SK-N-SH (cell line): Measurements from ENCODE around the gene COL9A3. TPM values are rescaled to one million over a fixed set of nuclear protein-coding genes. Genes with fewer than 3 reads are reported as not detected.

Experiments used
- CTCF ChIA-PET: fragments of 300-600, 350-600 bp; formaldehyde crosslinking; extraction: SDS; loops from one replicate; lab custom pipeline; 2021; lab: Yijun Ruan, JAX
- POLR2A ChIA-PET: fragments of 350-600 bp; sonication (Branson Sonifier 250); formaldehyde crosslinking; extraction: SDS; loops from one replicate; lab custom pipeline; 2020; ENCODE audit warnings: antibody characterized with exemption, inconsistent platforms; lab: Yijun Ruan, JAX
- DNase-seq: peaks from one replicate; pipeline ENCODE4 v3.0.0; 2012
- H2AFZ ChIP-seq: fragments of 200-600 bp; sonication (generic); 2 replicates; pipeline ENCODE4 v1.8.1; 2016; ENCODE audit warnings: antibody characterized with exemption, mild to moderate bottlenecking, low read depth
- H3F3A ChIP-seq: fragments of 200-600 bp; sonication (generic); replicated peaks from 2 replicates; pipeline ENCODE3; 2016; ENCODE audit warnings: antibody characterized with exemption, mild to moderate bottlenecking; ENCODE audit not compliant: insufficient read depth
- H3K27ac ChIP-seq, 2 experiments: fragments of 200-500 bp in 1 of 2; fragments of 200-600 bp in 1 of 2; sonication (Bioruptor generic) in 1 of 2; sonication (generic), shearing (Covaris generic) in 1 of 2; 2 replicates each; pipeline versions ENCODE4 v1.5.1 to v1.6.1; 2014 to 2016; ENCODE audit warnings: low read depth in 2 of 2, inconsistent platforms in 1 of 2, low read length in 1 of 2, mild to moderate bottlenecking in 1 of 2, mixed read lengths in 1 of 2
- H3K27me3 ChIP-seq: fragments of 200-600 bp; sonication (generic), shearing (Covaris generic); 2 replicates; pipeline ENCODE4 v1.6.1; 2016; ENCODE audit warnings: mixed run types; ENCODE audit not compliant: insufficient read depth
- H3K36me3 ChIP-seq, 2 experiments: fragments of 200-500 bp in 1 of 2; fragments of 200-600 bp in 1 of 2; sonication (Bioruptor generic) in 1 of 2; sonication (generic) in 1 of 2; replicated peaks in 1 of 2; 2 replicates each; pipeline versions ENCODE3 to v1.5.1; 2014 to 2016; ENCODE audit warnings: low read length in 1 of 2, mild to moderate bottlenecking in 1 of 2; ENCODE audit not compliant: insufficient read depth in 2 of 2, control insufficient read depth in 1 of 2
- H3K4me1 ChIP-seq, 2 experiments: fragments of 200-500 bp in 1 of 2; fragments of 200-600 bp in 1 of 2; sonication (Bioruptor generic) in 1 of 2; sonication (generic), shearing (Covaris generic) in 1 of 2; 2 replicates each; pipeline versions ENCODE4 v1.5.1 to v1.6.1; 2014 to 2016; ENCODE audit warnings: low read depth in 1 of 2, low read length in 1 of 2, mixed run types in 1 of 2; ENCODE audit not compliant: insufficient read depth in 2 of 2, control insufficient read depth in 1 of 2
- H3K4me2 ChIP-seq: fragments of 200-600 bp; sonication (generic), shearing (Covaris generic); 2 replicates; pipeline ENCODE4 v1.6.1; 2017; ENCODE audit warnings: mixed run types
- H3K4me3 ChIP-seq, 2 experiments: fragments of 200-500 bp in 1 of 2; fragments of 200-600 bp in 1 of 2; sonication (Bioruptor generic) in 1 of 2; sonication (generic), shearing (Covaris generic) in 1 of 2; 2 replicates each; pipeline versions ENCODE4 v1.5.1 to v1.8.1; 2014 to 2016; ENCODE audit warnings: low read depth in 2 of 2, inconsistent platforms in 1 of 2, low read length in 1 of 2, mild to moderate bottlenecking in 1 of 2, mixed read lengths in 1 of 2, moderate library complexity in 1 of 2
- H3K79me2 ChIP-seq: fragments of 200-600 bp; sonication (generic); 2 replicates; pipeline ENCODE4 v1.8.1; 2017; ENCODE audit warnings: mild to moderate bottlenecking; ENCODE audit not compliant: insufficient read depth
- H3K9ac ChIP-seq: fragments of 200-600 bp; sonication (generic); 2 replicates; pipeline ENCODE4 v1.6.1; 2017; ENCODE audit warnings: mixed run types
- H3K9me2 ChIP-seq: fragments of 200-600 bp; sonication (generic); 2 replicates; pipeline ENCODE4 v1.6.1; 2017; ENCODE audit warnings: mixed run types
- H3K9me3 ChIP-seq: fragments of 200-600 bp; sonication (generic); 2 replicates; pipeline ENCODE4 v1.6.1; 2017; ENCODE audit warnings: mixed run types, mild to moderate bottlenecking, moderate library complexity
- H4K20me1 ChIP-seq: fragments of 200-600 bp; sonication (generic); 2 replicates; pipeline ENCODE4 v1.6.1; 2017; ENCODE audit warnings: mild to moderate bottlenecking, mixed run types; ENCODE audit not compliant: insufficient read depth
- ELF1 ChIP-seq: IDR thresholded peaks from 2 replicates; pipeline ENCODE4 v1.4.0; 2012
- JUND ChIP-seq: IDR thresholded peaks from 2 replicates; pipeline ENCODE4 v1.4.0; 2012
- NRF1 ChIP-seq: IDR thresholded peaks from 2 replicates; pipeline ENCODE4 v1.6.1; 2012; ENCODE audit warnings: low read depth, mild to moderate bottlenecking, low read length
- RAD21 ChIP-seq: IDR thresholded peaks from 2 replicates; pipeline ENCODE4 v1.6.1; 2012; ENCODE audit warnings: mild to moderate bottlenecking, low read length
- SIN3A ChIP-seq: IDR thresholded peaks from 2 replicates; pipeline ENCODE4 v1.6.1; 2012; ENCODE audit warnings: low read depth, mild to moderate bottlenecking, low read length, moderate library complexity, borderline replicate concordance
- YY1 ChIP-seq: IDR thresholded peaks from 2 replicates; pipeline ENCODE4 v1.4.0; 2012; ENCODE audit warnings: low read depth, mild to moderate bottlenecking
- WGBS: methylation state at CpG from one replicate; pipeline ENCODE4 v1.1.6; 2017; ENCODE audit warnings: low lambda C conversion rate; 5-methylcytosine and 5-hydroxymethylcytosine counted together
- polyA plus RNA-seq, 3 experiments: library from polyadenylated mRNA; depleted of rRNA; stranded (reverse); fragments of >200 nt; gene quantifications; 2 replicates each; pipeline ENCODE4 v1.2.3, GENCODE V29; 2012
- TF ChIP-seq, protein P1 (sequence below): fragments of 150-350 bp; IDR thresholded peaks from 2 replicates; pipeline ENCODE4 v1.6.1; 2017; ENCODE audit warnings: antibody characterized with exemption, low read length, low read depth, borderline replicate concordance
- TF ChIP-seq, protein P2 (sequence below): fragments of 150-350 bp; IDR thresholded peaks from 2 replicates; pipeline ENCODE4 v1.6.1; 2016; ENCODE audit warnings: mild to moderate bottlenecking, low read depth, low read length

Gene COL9A3
- polyA plus RNA-seq, 1 of the 3 experiments (the other 2 are of a cell fraction), result 2.5 TPM

DNA sequence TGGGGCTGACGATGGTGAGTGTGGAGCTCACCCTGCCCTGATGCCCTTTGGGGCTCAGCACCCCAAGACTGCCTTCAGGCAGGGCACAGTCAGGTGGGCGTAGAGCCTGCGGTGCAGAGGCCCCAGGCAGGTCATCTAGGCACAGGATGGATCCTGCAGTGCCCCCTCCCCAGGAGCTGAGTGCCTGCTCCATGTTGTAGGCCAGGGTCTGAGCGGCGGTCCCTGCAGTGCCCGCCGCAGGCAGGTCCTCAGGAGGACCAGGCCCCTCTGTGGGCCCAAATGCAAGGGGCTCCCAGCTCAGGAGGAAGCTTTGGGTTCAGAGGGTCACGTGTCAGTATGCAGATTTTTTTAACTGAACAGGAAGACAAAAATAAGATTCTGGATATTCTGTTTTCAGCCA is 17.8 kb upstream of the COL9A3 start (continued):
- TF ChIP-seq, protein P1, sequence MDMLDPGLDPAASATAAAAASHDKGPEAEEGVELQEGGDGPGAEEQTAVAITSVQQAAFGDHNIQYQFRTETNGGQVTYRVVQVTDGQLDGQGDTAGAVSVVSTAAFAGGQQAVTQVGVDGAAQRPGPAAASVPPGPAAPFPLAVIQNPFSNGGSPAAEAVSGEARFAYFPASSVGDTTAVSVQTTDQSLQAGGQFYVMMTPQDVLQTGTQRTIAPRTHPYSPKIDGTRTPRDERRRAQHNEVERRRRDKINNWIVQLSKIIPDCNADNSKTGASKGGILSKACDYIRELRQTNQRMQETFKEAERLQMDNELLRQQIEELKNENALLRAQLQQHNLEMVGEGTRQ, result no peak
- no peak for TF ChIP-seq RAD21
- TF ChIP-seq JUND, result no peak

DNA sequence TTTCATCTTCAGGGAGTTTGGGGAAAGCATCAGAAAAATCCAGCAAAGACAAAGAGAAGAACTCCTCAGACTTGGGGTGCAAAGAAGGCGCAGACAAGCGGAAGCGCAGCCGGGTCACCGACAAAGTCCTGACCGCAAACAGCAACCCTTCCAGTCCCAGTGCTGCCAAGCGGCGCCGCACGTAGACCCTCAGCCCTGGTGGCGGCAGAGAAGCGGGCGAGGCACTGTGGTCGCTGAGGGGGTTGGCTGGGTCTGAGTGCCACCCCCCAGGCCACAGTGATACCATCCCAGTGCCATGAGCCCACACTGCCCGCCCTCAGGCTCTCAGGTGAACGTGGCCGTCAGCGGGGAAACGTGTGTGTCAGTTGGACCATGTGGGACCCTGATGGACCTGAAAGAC is 17.4 kb upstream of the COL9A3 start:
- peaks cover 27% of the 10 kb centered on the region for H3F3A ChIP-seq
- H3K27me3 ChIP-seq, result no peaks in the 10 kb centered on the region
- H3K9me3 ChIP-seq, result no peaks in the 10 kb centered on the region
- H3K4me2 ChIP-seq, result no peak overlapping the region
- TF ChIP-seq YY1 (no peak), ELF1 (no peak), NRF1 (no peak)
- TF ChIP-seq, protein P2, sequence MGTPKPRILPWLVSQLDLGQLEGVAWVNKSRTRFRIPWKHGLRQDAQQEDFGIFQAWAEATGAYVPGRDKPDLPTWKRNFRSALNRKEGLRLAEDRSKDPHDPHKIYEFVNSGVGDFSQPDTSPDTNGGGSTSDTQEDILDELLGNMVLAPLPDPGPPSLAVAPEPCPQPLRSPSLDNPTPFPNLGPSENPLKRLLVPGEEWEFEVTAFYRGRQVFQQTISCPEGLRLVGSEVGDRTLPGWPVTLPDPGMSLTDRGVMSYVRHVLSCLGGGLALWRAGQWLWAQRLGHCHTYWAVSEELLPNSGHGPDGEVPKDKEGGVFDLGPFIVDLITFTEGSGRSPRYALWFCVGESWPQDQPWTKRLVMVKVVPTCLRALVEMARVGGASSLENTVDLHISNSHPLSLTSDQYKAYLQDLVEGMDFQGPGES, result no peak
- no peak overlapping the region for H2AFZ ChIP-seq
- peaks cover 12 to 19% of the 10 kb centered on the region in 2 experiments; a peak in 2 of 4 replicates for H3K4me1 ChIP-seq
- H3K79me2 ChIP-seq, result peaks cover 17% of the 10 kb centered on the region
- ChIA-PET CTCF (interaction anchor here (1.3 kb wide), 1 partner anchor 183 kb away, joined by 3 read pairs; no protein-coding TSS in a partner anchor), POLR2A (no interaction called here)
- no peak overlapping the region for H3K4me3 ChIP-seq
- no peak overlapping the region for H3K27ac ChIP-seq
- no peak overlapping the region for H3K9ac ChIP-seq
- 97% methylated on average over 11 of the region's 19 CpGs for WGBS
- H3K9me2 ChIP-seq, result no peaks in the 10 kb centered on the region
- H3K36me3 ChIP-seq, result peaks cover 19 to 35% of the 10 kb centered on the region in 2 experiments
- 0 out of 2 replicates have a peak, but pooled peaks cover 8% of the 10 kb centered on the region for H4K20me1 ChIP-seq
- no peak for DNase-seq

DNA sequence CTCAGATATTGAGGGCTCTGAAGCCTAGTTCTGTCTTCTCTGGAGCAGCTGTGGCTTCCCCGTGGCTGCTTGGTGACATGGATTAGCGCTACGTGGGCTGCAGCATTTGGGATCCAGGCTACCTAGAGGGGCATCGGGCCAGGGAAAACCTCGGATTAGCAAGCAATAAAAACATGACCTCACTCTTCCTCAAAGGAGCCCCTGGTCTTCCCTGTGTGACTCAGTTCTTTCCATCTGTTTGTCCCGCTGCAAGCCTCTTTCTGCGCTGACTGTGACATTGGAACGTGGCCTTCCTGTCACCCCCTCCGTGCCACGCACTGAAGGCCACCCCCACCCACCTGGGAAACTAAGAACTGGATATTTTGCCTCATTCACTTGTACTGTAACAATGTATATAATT is 17.0 kb upstream of the COL9A3 start:
- Histone ChIP-seq H3K27me3 (no peaks in the 10 kb centered on the region), H3K79me2 (peaks cover 17% of the 10 kb centered on the region), H3K27ac (no peak overlapping the region), H3K4me1 (peaks cover 8 to 19% of the 10 kb centered on the region in 2 experiments; a peak in 2 of 4 replicates), H3K9ac (no peak overlapping the region), H3F3A (peaks cover 23% of the 10 kb centered on the region), H3K9me2 (no peaks in the 10 kb centered on the region), H2AFZ (no peak overlapping the region), H3K4me2 (no peak overlapping the region)
- no peak for TF ChIP-seq SIN3A
- TF ChIP-seq, all 33 proteins: peak for 0
- WGBS, result 83% methylated on average over 7 of the region's 10 CpGs
- Histone ChIP-seq H3K4me3 (no peak overlapping the region), H3K9me3 (no peaks in the 10 kb centered on the region), H3K36me3 (peaks cover 19 to 35% of the 10 kb centered on the region in 2 experiments), H4K20me1 (0 out of 2 replicates have a peak, but pooled peaks cover 8% of the 10 kb centered on the region)
- ChIA-PET POLR2A (no interaction called here), CTCF (no interaction called here)
- no peak for DNase-seq
